ENCODE data around the gene OXTR. TPM values are rescaled to one million over a fixed set of nuclear protein-coding genes. Genes with fewer than 3 reads are reported as not detected.

Gene OXTR
- total and polyA plus RNA-seq, 2 of the 13 experiments (the other 11 are each of a cell fraction or from before 2014, with no cell fraction given) = 0.36 to 0.95 TPM

DNA sequence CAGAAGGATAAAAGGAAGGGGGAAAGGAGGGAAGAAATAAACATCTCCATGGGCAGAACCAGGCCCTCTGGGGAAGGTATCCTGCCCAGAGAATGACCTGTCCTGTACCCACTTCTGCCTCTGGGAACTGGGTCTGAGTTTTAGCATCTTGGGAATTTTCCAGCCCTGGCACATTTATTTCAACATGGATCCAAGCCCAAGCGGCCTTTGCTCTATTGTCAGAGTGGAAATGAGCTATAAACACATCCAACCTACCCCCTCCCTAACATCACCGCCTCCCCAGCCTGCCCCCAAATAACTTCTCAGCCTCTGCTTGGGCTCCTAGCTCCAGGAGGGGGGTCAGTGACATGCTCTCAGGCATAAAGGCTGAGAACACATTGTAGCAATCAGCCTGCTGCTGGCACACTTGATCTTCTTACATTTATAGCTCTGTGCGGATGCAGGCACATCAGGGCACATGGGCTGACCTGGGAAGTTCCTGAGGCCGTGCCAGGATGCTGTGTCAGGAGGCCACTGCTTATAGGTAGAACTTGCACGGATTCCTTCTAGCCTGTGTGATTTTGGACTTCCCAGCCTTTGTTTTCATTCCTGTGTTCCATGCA lies 4.6 kb upstream of the OXTR start:
- Histone ChIP-seq H3K4me3 (replicated peaks in 1 of 3; ENCODE audit: insufficient read depth in 1 of 3, low read depth in 2 of 3, low read length in 3 of 3) (no peak overlapping the region), H4K20me1 (ENCODE audit: insufficient read depth, low read length) (no peaks in the 10 kb centered on the region), H3K4me2 (ENCODE audit: low read depth, low read length) (no peak overlapping the region), H3K79me2 (ENCODE audit: insufficient read depth, low read length) (no peaks in the 10 kb centered on the region), H3K9ac (ENCODE audit: insufficient read depth, low read depth, low read length) (no peak overlapping the region), H3K9me3 (ENCODE audit: low read length) (no peaks in the 10 kb centered on the region), H3K27ac (ENCODE audit: extremely low read length, insufficient read depth, low read length) (no peak overlapping the region), H3K4me1 (ENCODE audit: insufficient read depth, low read length) (peaks cover 19% of the 10 kb centered on the region), H3K27me3 (ENCODE audit: control insufficient read depth in 1 of 2, insufficient read depth in 2 of 2, low read length in 2 of 2) (peaks cover 0 to under 1% of the 10 kb centered on the region in 2 experiments; a peak in 2 of 5 replicates), H3K36me3 (replicated peaks in 1 of 2; ENCODE audit: control insufficient read depth in 1 of 2, insufficient read depth in 2 of 2, low read length in 2 of 2) (no peaks in the 10 kb centered on the region), H2AFZ (ENCODE audit: low read length) (no peak overlapping the region)
- intact Hi-C loops (cut with micrococcal nuclease; ENCODE audit: unreplicated experiment) = no loop called here
- DNase-seq (ENCODE audit: low spot score) (no peak), FAIRE-seq (no peak), ATAC-seq (no peak)
- WGBS (ENCODE audit: low lambda C conversion rate) = 58% methylated on average over 2 of the region's 5 CpGs
- ChIA-PET POLR2A (no interaction called here), CTCF (ENCODE audit: low intra/inter-chr PET ratio, low total read pairs) (no interaction called here)
- BruUV-seq (replicated peaks) = no TSS peak
- in situ Hi-C loops (cut with HindIII; ENCODE audit: extremely low pct_ligation_motif_present, low pct_unique_long_range_greater_than_20kb) = no loop called here
- TF ChIP-seq POLR2A (IDR thresholded peaks at IDR 0.05; ENCODE audit: insufficient read depth in 1 of 2, low read depth in 2 of 2, low read length in 2 of 2) (no peak), TEAD3 (CRISPR knock-in tag; optimal IDR thresholded peaks at IDR 0.05; ENCODE audit: borderline replicate concordance) (no peak), SIN3A (IDR thresholded peaks at IDR 0.05; ENCODE audit: borderline replicate concordance, low read depth, low read length) (no peak), ZNF234 (CRISPR knock-in tag; conservative IDR thresholded peaks at IDR 0.05) (no peak), GFI1 (CRISPR knock-in tag; IDR thresholded peaks at IDR 0.05; ENCODE audit: borderline replicate concordance) (no peak), GPN1 (CRISPR knock-in tag; IDR thresholded peaks at IDR 0.05; ENCODE audit: borderline replicate concordance) (no peak), ZNF432 (CRISPR knock-in tag; IDR thresholded peaks at IDR 0.05; ENCODE audit: borderline replicate concordance) (no peak), TCF7 (IDR thresholded peaks at IDR 0.05; ENCODE audit: low read depth) (no peak), MTF2 (CRISPR knock-in tag; IDR thresholded peaks at IDR 0.05; ENCODE audit: borderline replicate concordance) (no peak), ZC3H4 (CRISPR knock-in tag; IDR thresholded peaks at IDR 0.05; ENCODE audit: borderline replicate concordance) (no peak)
- TF ChIP-seq, protein P1, sequence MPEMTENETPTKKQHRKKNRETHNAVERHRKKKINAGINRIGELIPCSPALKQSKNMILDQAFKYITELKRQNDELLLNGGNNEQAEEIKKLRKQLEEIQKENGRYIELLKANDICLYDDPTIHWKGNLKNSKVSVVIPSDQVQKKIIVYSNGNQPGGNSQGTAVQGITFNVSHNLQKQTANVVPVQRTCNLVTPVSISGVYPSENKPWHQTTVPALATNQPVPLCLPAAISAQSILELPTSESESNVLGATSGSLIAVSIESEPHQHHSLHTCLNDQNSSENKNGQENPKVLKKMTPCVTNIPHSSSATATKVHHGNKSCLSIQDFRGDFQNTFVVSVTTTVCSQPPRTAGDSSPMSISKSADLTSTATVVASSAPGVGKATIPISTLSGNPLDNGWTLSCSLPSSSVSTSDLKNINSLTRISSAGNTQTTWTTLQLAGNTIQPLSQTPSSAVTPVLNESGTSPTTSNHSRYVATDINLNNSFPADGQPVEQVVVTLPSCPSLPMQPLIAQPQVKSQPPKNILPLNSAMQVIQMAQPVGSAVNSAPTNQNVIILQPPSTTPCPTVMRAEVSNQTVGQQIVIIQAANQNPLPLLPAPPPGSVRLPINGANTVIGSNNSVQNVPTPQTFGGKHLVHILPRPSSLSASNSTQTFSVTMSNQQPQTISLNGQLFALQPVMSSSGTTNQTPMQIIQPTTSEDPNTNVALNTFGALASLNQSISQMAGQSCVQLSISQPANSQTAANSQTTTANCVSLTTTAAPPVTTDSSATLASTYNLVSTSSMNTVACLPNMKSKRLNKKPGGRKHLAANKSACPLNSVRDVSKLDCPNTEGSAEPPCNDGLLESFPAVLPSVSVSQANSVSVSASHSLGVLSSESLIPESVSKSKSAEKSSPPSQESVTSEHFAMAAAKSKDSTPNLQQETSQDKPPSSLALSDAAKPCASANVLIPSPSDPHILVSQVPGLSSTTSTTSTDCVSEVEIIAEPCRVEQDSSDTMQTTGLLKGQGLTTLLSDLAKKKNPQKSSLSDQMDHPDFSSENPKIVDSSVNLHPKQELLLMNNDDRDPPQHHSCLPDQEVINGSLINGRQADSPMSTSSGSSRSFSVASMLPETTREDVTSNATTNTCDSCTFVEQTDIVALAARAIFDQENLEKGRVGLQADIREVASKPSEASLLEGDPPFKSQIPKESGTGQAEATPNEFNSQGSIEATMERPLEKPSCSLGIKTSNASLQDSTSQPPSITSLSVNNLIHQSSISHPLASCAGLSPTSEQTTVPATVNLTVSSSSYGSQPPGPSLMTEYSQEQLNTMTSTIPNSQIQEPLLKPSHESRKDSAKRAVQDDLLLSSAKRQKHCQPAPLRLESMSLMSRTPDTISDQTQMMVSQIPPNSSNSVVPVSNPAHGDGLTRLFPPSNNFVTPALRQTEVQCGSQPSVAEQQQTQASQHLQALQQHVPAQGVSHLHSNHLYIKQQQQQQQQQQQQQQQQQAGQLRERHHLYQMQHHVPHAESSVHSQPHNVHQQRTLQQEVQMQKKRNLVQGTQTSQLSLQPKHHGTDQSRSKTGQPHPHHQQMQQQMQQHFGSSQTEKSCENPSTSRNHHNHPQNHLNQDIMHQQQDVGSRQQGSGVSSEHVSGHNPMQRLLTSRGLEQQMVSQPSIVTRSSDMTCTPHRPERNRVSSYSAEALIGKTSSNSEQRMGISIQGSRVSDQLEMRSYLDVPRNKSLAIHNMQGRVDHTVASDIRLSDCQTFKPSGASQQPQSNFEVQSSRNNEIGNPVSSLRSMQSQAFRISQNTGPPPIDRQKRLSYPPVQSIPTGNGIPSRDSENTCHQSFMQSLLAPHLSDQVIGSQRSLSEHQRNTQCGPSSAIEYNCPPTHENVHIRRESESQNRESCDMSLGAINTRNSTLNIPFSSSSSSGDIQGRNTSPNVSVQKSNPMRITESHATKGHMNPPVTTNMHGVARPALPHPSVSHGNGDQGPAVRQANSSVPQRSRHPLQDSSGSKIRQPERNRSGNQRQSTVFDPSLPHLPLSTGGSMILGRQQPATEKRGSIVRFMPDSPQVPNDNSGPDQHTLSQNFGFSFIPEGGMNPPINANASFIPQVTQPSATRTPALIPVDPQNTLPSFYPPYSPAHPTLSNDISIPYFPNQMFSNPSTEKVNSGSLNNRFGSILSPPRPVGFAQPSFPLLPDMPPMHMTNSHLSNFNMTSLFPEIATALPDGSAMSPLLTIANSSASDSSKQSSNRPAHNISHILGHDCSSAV (CRISPR knock-in tag; IDR thresholded peaks at IDR 0.05; ENCODE audit: borderline replicate concordance) = no peak
- TF ChIP-seq, protein P2, sequence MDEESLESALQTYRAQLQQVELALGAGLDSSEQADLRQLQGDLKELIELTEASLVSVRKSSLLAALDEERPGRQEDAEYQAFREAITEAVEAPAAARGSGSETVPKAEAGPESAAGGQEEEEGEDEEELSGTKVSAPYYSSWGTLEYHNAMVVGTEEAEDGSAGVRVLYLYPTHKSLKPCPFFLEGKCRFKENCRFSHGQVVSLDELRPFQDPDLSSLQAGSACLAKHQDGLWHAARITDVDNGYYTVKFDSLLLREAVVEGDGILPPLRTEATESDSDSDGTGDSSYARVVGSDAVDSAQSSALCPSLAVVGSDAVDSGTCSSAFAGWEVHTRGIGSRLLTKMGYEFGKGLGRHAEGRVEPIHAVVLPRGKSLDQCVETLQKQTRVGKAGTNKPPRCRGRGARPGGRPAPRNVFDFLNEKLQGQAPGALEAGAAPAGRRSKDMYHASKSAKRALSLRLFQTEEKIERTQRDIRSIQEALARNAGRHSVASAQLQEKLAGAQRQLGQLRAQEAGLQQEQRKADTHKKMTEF (CRISPR knock-in tag; IDR thresholded peaks at IDR 0.05) = no peak
- TF ChIP-seq, protein P3, sequence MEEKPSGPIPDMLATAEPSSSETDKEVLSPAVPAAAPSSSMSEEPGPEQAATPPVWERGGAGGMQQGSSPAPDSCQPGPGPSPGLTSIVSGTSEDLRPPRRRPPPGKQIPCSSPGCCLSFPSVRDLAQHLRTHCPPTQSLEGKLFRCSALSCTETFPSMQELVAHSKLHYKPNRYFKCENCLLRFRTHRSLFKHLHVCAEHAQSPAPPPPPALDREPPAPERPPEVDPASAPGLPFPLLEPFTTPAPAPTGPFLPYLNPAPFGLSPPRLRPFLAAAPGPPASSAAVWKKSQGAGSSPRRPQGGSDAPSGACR (CRISPR knock-in tag; IDR thresholded peaks at IDR 0.05) = no peak
- TF ChIP-seq, protein P4, sequence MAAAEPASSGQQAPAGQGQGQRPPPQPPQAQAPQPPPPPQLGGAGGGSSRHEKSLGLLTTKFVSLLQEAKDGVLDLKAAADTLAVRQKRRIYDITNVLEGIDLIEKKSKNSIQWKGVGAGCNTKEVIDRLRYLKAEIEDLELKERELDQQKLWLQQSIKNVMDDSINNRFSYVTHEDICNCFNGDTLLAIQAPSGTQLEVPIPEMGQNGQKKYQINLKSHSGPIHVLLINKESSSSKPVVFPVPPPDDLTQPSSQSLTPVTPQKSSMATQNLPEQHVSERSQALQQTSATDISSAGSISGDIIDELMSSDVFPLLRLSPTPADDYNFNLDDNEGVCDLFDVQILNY (CRISPR knock-in tag; conservative IDR thresholded peaks at IDR 0.05) = no peak
